ENCODE measurements around the gene RAD51B.

RAD51B gene

GRCh38 chr14:67785270-67786109 lies 34.1 kb upstream of the RAD51B start:
- Histone ChIP-seq H3K9ac (ENCODE audit: low read length) (no peak overlapping the region), H2AFZ (ENCODE audit: low read length) (no peak overlapping the region), H3K9me3 (replicated peaks; ENCODE audit: insufficient read depth, low read length) (no peaks in the 10 kb centered on the region), H3F3A (ENCODE audit: insufficient read depth, low read length) (no peaks in the 10 kb centered on the region), H3K36me3 (replicated peaks; ENCODE audit: insufficient read depth, low read length) (no peaks in the 10 kb centered on the region), H3K27ac (ENCODE audit: low read length) (no peak overlapping the region), H3K27me3 (replicated peaks; ENCODE audit: insufficient read depth, low read length) (no peaks in the 10 kb centered on the region), H3K79me2 (ENCODE audit: low read length) (no peaks in the 10 kb centered on the region), H3K4me1 (ENCODE audit: low read length) (no peaks in the 10 kb centered on the region), H3K9me2 (replicated peaks; ENCODE audit: insufficient read depth, low read length) (no peaks in the 10 kb centered on the region), H3K4me2 (ENCODE audit: low read depth, low read length) (no peak overlapping the region), H4K20me1 (ENCODE audit: insufficient read depth, low read length) (no peaks in the 10 kb centered on the region), H3K4me3 (ENCODE audit: low read length) (no peak overlapping the region)
- no peak for DNase-seq
- TF ChIP-seq EZH2phosphoT487 (IDR thresholded peaks at IDR 0.05; ENCODE audit: low read length) (no peak), EZH2 (optimal IDR thresholded peaks at IDR 0.05; ENCODE audit: low read depth, low read length) (no peak), CTCF (IDR thresholded peaks at IDR 0.05; ENCODE audit: low read length) (no peak)

- Histone ChIP-seq H2AFZ (ENCODE audit: low read length) (no peak overlapping the region), H4K20me1 (ENCODE audit: insufficient read depth, low read length) (no peaks in the 10 kb centered on the region), H3F3A (ENCODE audit: insufficient read depth, low read length) (no peaks in the 10 kb centered on the region), H3K27me3 (replicated peaks; ENCODE audit: insufficient read depth, low read length) (no peaks in the 10 kb centered on the region), H3K9me3 (replicated peaks; ENCODE audit: insufficient read depth, low read length) (no peaks in the 10 kb centered on the region), H3K4me1 (ENCODE audit: low read length) (no peaks in the 10 kb centered on the region), H3K9me2 (replicated peaks; ENCODE audit: insufficient read depth, low read length) (no peaks in the 10 kb centered on the region), H3K4me2 (ENCODE audit: low read depth, low read length) (no peak overlapping the region), H3K36me3 (replicated peaks; ENCODE audit: insufficient read depth, low read length) (no peaks in the 10 kb centered on the region), H3K79me2 (ENCODE audit: low read length) (no peaks in the 10 kb centered on the region), H3K27ac (ENCODE audit: low read length) (no peak overlapping the region), H3K4me3 (ENCODE audit: low read length) (no peak overlapping the region), H3K9ac (ENCODE audit: low read length) (no peak overlapping the region)
- no peak for DNase-seq
- no peak for TF ChIP-seq EZH2 (optimal IDR thresholded peaks at IDR 0.05; ENCODE audit: low read depth, low read length)
- TF ChIP-seq EZH2phosphoT487 (IDR thresholded peaks at IDR 0.05; ENCODE audit: low read length): no peak
- no peak for TF ChIP-seq CTCF (IDR thresholded peaks at IDR 0.05; ENCODE audit: low read length)
Observed at GRCh38 chr14:67787673-67788072, 31.9 kb upstream of the RAD51B start.

GRCh38 chr14:67798731-67799130 lies 20.8 kb upstream of the RAD51B start:
- Histone ChIP-seq H3K4me1 (ENCODE audit: low read length) (no peaks in the 10 kb centered on the region), H3K4me2 (ENCODE audit: low read depth, low read length) (no peak overlapping the region), H2AFZ (ENCODE audit: low read length) (no peak overlapping the region), H3K9me3 (replicated peaks; ENCODE audit: insufficient read depth, low read length) (no peaks in the 10 kb centered on the region), H3K79me2 (ENCODE audit: low read length) (no peaks in the 10 kb centered on the region), H3F3A (ENCODE audit: insufficient read depth, low read length) (no peaks in the 10 kb centered on the region), H3K27ac (ENCODE audit: low read length) (no peak overlapping the region), H3K9ac (ENCODE audit: low read length) (no peak overlapping the region), H3K4me3 (ENCODE audit: low read length) (no peak overlapping the region), H3K36me3 (replicated peaks; ENCODE audit: insufficient read depth, low read length) (no peaks in the 10 kb centered on the region), H3K9me2 (replicated peaks; ENCODE audit: insufficient read depth, low read length) (no peaks in the 10 kb centered on the region), H4K20me1 (ENCODE audit: insufficient read depth, low read length) (no peaks in the 10 kb centered on the region), H3K27me3 (replicated peaks; ENCODE audit: insufficient read depth, low read length) (no peaks in the 10 kb centered on the region)
- DNase-seq: no peak
- TF ChIP-seq EZH2 (optimal IDR thresholded peaks at IDR 0.05; ENCODE audit: low read depth, low read length) (no peak), EZH2phosphoT487 (IDR thresholded peaks at IDR 0.05; ENCODE audit: low read length) (no peak), CTCF (IDR thresholded peaks at IDR 0.05; ENCODE audit: low read length) (no peak)
